ENCODE measurements around the gene COLGALT1. TPM values are rescaled to one million over a fixed set of nuclear protein-coding genes. Genes with fewer than 3 reads are reported as not detected.
"Not testable (repeated sequence)": the region's sequence is repeated elsewhere in the genome, so short reads cannot be mapped to it uniquely, and the experiment has no call there.

The COLGALT1 gene
- total RNA-seq = 69.2 and 80.3 TPM in 2 replicates

- DNase-seq (peak; percentile 94), ATAC-seq (ENCODE audit: low read depth) (peak; percentile 93)
- peaks cover 23% of the 10 kb centered on the region for H3K4me1 Mint-ChIP-seq
- no peaks in the 10 kb centered on the region for H3K27me3 Mint-ChIP-seq
- H3K4me3 Mint-ChIP-seq = peak within 1 kb of the TSS; percentile 84
- ChIA-PET CTCF (interaction anchor here (1.1 to 2.7 kb wide), 2 partner anchors 26 to 59 kb away, joined by 3 to 13 read pairs; no protein-coding TSS in a partner anchor), POLR2A (interaction anchor here (0.7 to 3.8 kb wide), 13 partner anchors 9 to 773 kb away, joined by 3 to 31 read pairs (median 9); partner anchors contain the start of gene PGLS)
- H3K27ac Mint-ChIP-seq = peak within 1 kb of the TSS; percentile 75
- intact Hi-C loops (cut with micrococcal nuclease) = loop anchor here (1.0 to 10.0 kb wide), 6 partner anchors 16 to 299 kb away; partner anchors contain the start of gene RPL18A
- TF ChIP-seq, protein P1, sequence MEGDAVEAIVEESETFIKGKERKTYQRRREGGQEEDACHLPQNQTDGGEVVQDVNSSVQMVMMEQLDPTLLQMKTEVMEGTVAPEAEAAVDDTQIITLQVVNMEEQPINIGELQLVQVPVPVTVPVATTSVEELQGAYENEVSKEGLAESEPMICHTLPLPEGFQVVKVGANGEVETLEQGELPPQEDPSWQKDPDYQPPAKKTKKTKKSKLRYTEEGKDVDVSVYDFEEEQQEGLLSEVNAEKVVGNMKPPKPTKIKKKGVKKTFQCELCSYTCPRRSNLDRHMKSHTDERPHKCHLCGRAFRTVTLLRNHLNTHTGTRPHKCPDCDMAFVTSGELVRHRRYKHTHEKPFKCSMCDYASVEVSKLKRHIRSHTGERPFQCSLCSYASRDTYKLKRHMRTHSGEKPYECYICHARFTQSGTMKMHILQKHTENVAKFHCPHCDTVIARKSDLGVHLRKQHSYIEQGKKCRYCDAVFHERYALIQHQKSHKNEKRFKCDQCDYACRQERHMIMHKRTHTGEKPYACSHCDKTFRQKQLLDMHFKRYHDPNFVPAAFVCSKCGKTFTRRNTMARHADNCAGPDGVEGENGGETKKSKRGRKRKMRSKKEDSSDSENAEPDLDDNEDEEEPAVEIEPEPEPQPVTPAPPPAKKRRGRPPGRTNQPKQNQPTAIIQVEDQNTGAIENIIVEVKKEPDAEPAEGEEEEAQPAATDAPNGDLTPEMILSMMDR (IDR thresholded peaks at IDR 0.05) = no peak
- no peaks in the 10 kb centered on the region for H3K9me3 Mint-ChIP-seq
- H3K36me3 Mint-ChIP-seq (ENCODE audit: low read depth) = peaks cover 38% of the 10 kb centered on the region
These were observed at the start of gene COLGALT1 for GRCh38 chr19:17555480-17555928. COLGALT1 (plus strand) TSS chr19:17555649; CDS start chr19:17555714, 65 bp downstream.

DNA sequence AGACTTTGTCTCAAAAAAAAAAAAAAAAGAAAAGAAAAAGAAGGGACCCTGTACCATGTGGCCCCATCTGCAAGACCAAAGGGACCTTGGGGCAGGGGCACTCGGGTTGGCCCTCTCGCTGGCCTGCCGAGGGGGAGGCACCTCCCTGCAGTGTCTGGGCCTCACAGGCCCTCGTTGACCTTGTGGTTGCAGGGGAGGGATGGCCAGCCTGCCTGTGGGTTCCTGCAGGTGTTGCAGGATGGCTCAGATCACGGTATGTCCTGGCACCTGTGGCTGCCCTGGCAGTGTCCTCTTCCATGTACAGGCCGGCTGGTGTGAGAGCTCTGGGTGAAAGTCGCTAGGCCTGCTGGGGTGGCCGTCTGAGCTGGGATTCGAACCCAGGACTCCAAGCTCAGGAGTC, 48.7 kb upstream of the COLGALT1 start:
- ATAC-seq (ENCODE audit: low read depth) (no peak), DNase-seq (no peak)
- H3K4me1 Mint-ChIP-seq = peaks cover 30% of the 10 kb centered on the region
- intact Hi-C loops (cut with micrococcal nuclease) = no loop called here
- no peaks in the 10 kb centered on the region for H3K9me3 Mint-ChIP-seq
- POLR2A ChIA-PET = interaction anchor here (0.7 kb wide), 1 partner anchor 240 kb away, joined by 4 read pairs; no protein-coding TSS in a partner anchor
- CTCF ChIA-PET = interaction anchor here (1.0 to 2.3 kb wide), 2 partner anchors 9 to 10 kb away, joined by 3 to 10 read pairs; no protein-coding TSS in a partner anchor
- peaks cover 22% of the 10 kb centered on the region for H3K36me3 Mint-ChIP-seq (ENCODE audit: low read depth)
- H3K27me3 Mint-ChIP-seq = no peaks in the 10 kb centered on the region
- TF ChIP-seq, protein P1 (IDR thresholded peaks at IDR 0.05) = no peak
- H3K27ac Mint-ChIP-seq = no peak overlapping the region
- H3K4me3 Mint-ChIP-seq = no peak overlapping the region

GRCh38 chr19:17508558-17508933, 46.9 kb upstream of the COLGALT1 start:
- H3K4me1 Mint-ChIP-seq = peaks cover 38% of the 10 kb centered on the region
- H3K9me3 Mint-ChIP-seq; H3K4me3 Mint-ChIP-seq; intact Hi-C loops (cut with micrococcal nuclease); H3K27me3 Mint-ChIP-seq; DNase-seq; ATAC-seq (ENCODE audit: low read depth); H3K27ac Mint-ChIP-seq: not testable (repeated sequence)
- POLR2A ChIA-PET = interaction anchor here (7.4 kb wide), 1 partner anchor 17 kb away, joined by 347 read pairs; a partner anchor contains a TSS
- CTCF ChIA-PET = interaction anchor here (2.3 kb wide), 1 partner anchor 12 kb away, joined by 10 read pairs; no protein-coding TSS in a partner anchor
- H3K36me3 Mint-ChIP-seq (ENCODE audit: low read depth) = peaks cover 32% of the 10 kb centered on the region

DNA sequence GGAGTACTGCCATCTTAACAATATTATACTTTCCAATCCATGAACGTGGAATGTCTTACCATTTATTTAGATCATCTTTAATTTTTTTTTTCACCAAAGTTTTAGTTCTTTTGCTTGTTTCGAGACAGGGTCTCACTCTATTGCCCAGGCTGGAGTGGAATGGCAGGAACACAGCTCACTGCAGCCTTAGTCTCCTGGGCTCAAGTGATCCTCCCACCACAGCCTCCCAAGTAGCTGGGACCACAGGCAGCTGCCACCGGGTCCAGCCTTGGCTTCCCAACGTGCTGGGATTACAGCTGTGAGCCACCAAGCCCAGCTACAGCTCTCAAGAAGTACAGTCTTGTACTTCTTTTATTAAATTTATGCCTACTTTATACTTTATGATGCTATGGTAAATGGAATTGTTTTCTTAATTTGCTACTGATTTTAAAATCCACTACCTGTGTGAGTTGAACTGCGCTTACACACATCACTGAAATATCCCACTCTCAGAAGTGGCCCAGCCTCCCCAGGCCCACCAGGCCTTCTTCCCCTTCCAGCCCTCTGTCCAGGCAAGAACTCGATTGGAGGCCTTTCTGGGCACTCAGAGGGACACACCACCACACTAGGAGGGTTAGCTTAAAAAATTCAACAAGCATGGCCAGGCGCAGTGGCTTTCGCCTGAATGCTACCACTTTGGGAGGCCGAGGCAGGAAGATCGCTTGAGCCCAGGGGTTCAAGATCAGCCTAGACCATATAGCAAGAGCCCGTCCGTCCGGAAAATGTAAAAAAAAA, 45.0 kb upstream of the COLGALT1 start:
- TF ChIP-seq, protein P1 (IDR thresholded peaks at IDR 0.05) = no peak
- Mint-ChIP-seq H3K4me3 (peak overlapping the region; percentile 100), H3K27me3 (no peaks in the 10 kb centered on the region), H3K9me3 (no peaks in the 10 kb centered on the region), H3K4me1 (peaks cover 50% of the 10 kb centered on the region), H3K36me3 (ENCODE audit: low read depth) (peaks cover 29% of the 10 kb centered on the region), H3K27ac (peak overlapping the region; percentile 98)
- intact Hi-C loops (cut with micrococcal nuclease) = loop anchor here (5.0 kb wide), 1 partner anchor 103 kb away; the partner anchor contains the start of gene BST2
- no peak for ATAC-seq (ENCODE audit: low read depth)
- ChIA-PET CTCF (interaction anchor here (0.6 to 2.4 kb wide), 6 partner anchors 13 to 1012 kb away, joined by 3 to 14 read pairs (median 6); no protein-coding TSS in a partner anchor), POLR2A (interaction anchor here (0.5 to 7.4 kb wide), 15 partner anchors 14 to 349 kb away, joined by 3 to 347 read pairs (median 6); partner anchors contain the start of genes BST2, MVB12A and RPL18A)
- no peak for DNase-seq

- Mint-ChIP-seq H3K27ac (peak overlapping the region; percentile 98), H3K27me3 (no peaks in the 10 kb centered on the region), H3K9me3 (no peaks in the 10 kb centered on the region), H3K4me1 (peaks cover 50% of the 10 kb centered on the region), H3K36me3 (ENCODE audit: low read depth) (peaks cover 31% of the 10 kb centered on the region), H3K4me3 (peak overlapping the region; percentile 100)
- ChIA-PET CTCF (interaction anchor here (1.0 to 2.4 kb wide), 7 partner anchors 11 to 94 kb away, joined by 3 to 14 read pairs (median 5); a partner anchor contains a TSS), POLR2A (interaction anchor here (0.6 to 7.4 kb wide), 25 partner anchors 13 to 360 kb away, joined by 3 to 347 read pairs (median 5); partner anchors contain the start of genes BST2, FCHO1, MVB12A and RPL18A)
- ATAC-seq (ENCODE audit: low read depth) (peak; percentile 82), DNase-seq (peak; percentile 95)
- TF ChIP-seq, protein P1 (IDR thresholded peaks at IDR 0.05) = no peak
- intact Hi-C loops (cut with micrococcal nuclease) = loop anchor here (1.0 to 5.0 kb wide), 9 partner anchors 11 to 207 kb away; partner anchors contain the start of genes BST2, COLGALT1, MRPL34 and SLC27A1
These were observed 43.5 kb upstream of the COLGALT1 start for GRCh38 chr19:17511724-17512573.

Data from activated B cell treated with CpG ODN at 0.5 μM for 24 hours (primary cell).